Suprapubic skin (tissue), 4 donors: Measurements from ENCODE around the gene ACSL1. TPM values are rescaled to one million over a fixed set of nuclear protein-coding genes. Genes with fewer than 3 reads are reported as not detected.

Experiments
- DNase-seq, 2 donors: peaks; one replicate each; pipeline ENCODE4 v3.0.0-alpha.2; 2019; ENCODE audit warnings: low spot score in 2 of 2
- H3K27ac ChIP-seq: fragments of 200-600 bp; sonication (generic); one replicate; pipeline ENCODE4 v1.5.1; 2019
- H3K27me3 ChIP-seq: fragments of 200-600 bp; sonication (generic); one replicate; pipeline ENCODE4 v1.5.1; 2019
- H3K36me3 ChIP-seq: fragments of 200-600 bp; sonication (generic); one replicate; pipeline ENCODE4 v1.5.1; 2019
- H3K4me1 ChIP-seq: fragments of 200-600 bp; sonication (generic); one replicate; pipeline ENCODE4 v1.5.1; 2019
- H3K4me3 ChIP-seq: fragments of 200-600 bp; sonication (generic); one replicate; pipeline ENCODE4 v1.5.1; 2019; ENCODE audit warnings: mild to moderate bottlenecking
- H3K9me3 ChIP-seq: fragments of 200-600 bp; sonication (generic); one replicate; pipeline ENCODE4 v1.5.1; 2019
- EP300 ChIP-seq: sonication (generic); formaldehyde crosslinking; IDR thresholded peaks from one replicate; pipeline ENCODE4 v1.6.1; 2017; ENCODE audit warnings: antibody characterized with exemption
- POLR2A ChIP-seq, 2 donors: fragments of 450-650 bp; IDR thresholded peaks; one replicate each; pipeline ENCODE4 v1.6.1; 2017; ENCODE audit warnings: antibody characterized with exemption in 2 of 2, mild to moderate bottlenecking in 2 of 2, moderate library complexity in 2 of 2
- POLR2AphosphoS5 ChIP-seq, 3 donors: sonication (generic); formaldehyde crosslinking; IDR thresholded peaks; one replicate each; pipeline ENCODE4 v1.6.1; 2017; ENCODE audit warnings: antibody characterized with exemption in 3 of 3
- WGBS: methylation state at CpG from one replicate; pipeline ENCODE4 v1.1.5; 2018; 5-methylcytosine and 5-hydroxymethylcytosine counted together
- total RNA-seq, 4 donors: library from RNA; depleted of rRNA; stranded (reverse); fragments of >200 nt; gene quantifications; one replicate each; pipeline ENCODE4 v1.1.0, GENCODE V29; 2016
- TF ChIP-seq, protein P1 (sequence below), 2 donors: fragments of 200-600 bp in 1 of 2; fragments of 450-650 bp in 1 of 2; sonication (generic) in 1 of 2; IDR thresholded peaks; one replicate each; pipeline ENCODE4 v1.5.1; 2016 to 2019; ENCODE audit warnings: antibody characterized with exemption in 2 of 2, mild to moderate bottlenecking in 1 of 2, moderate library complexity in 1 of 2

The ACSL1 gene
- total RNA-seq, 4 donors from 2014 or later = 236 to 420 (median 277) TPM

DNA sequence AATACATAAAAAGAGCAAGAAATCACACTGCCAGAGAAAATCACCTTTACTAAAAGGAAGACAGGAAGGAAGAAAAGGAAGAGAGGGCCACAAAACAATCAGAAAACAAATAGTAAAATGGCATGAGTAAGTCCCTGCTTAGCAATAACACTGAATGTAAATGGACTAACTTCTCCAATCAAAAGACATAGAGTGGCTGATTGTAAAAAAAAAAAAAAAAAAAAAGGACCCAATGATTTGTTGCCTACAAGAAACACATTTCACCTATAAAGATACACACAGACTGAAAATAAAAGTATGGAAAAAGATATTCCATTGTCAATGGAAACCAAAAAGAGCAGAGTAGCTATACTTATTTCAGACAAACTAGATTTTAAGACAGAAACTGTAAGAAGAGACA, 104.5 kb downstream of the ACSL1 start:
- Histone ChIP-seq H3K4me3 (no peak overlapping the region), H3K27me3 (no peaks in the 10 kb centered on the region), H3K9me3 (no peaks in the 10 kb centered on the region), H3K27ac (no peak overlapping the region), H3K4me1 (no peaks in the 10 kb centered on the region), H3K36me3 (peaks cover 8% of the 10 kb centered on the region)
- no peak for DNase-seq
- TF ChIP-seq POLR2AphosphoS5 (IDR thresholded peaks at IDR 0.05) = no peak
- TF ChIP-seq EP300 = no peak
- TF ChIP-seq, protein P1, sequence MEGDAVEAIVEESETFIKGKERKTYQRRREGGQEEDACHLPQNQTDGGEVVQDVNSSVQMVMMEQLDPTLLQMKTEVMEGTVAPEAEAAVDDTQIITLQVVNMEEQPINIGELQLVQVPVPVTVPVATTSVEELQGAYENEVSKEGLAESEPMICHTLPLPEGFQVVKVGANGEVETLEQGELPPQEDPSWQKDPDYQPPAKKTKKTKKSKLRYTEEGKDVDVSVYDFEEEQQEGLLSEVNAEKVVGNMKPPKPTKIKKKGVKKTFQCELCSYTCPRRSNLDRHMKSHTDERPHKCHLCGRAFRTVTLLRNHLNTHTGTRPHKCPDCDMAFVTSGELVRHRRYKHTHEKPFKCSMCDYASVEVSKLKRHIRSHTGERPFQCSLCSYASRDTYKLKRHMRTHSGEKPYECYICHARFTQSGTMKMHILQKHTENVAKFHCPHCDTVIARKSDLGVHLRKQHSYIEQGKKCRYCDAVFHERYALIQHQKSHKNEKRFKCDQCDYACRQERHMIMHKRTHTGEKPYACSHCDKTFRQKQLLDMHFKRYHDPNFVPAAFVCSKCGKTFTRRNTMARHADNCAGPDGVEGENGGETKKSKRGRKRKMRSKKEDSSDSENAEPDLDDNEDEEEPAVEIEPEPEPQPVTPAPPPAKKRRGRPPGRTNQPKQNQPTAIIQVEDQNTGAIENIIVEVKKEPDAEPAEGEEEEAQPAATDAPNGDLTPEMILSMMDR (IDR thresholded peaks at IDR 0.05) = no peak
- no peak for TF ChIP-seq POLR2A (IDR thresholded peaks at IDR 0.05)

DNA sequence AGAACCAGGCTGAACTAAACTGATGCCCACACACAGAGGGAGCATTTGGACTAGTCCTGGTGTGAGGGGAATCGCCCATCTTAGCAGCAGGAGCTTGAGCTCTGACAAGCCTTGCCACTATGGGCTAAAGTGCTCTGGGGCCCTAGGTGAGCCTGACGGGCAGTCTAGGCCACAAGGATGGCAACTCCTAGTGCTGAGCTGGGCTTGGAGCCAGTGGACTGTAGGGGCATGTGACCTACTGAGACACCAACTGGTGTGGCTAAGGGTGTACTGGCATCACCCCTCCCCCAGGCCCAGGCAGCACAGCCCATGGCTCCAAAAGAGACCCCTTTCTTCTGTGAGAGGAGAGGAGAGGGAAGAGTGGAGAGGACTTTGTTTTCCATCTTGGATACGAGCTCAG, 106.4 kb downstream of the ACSL1 start:
- TF ChIP-seq EP300 = no peak
- no peak for TF ChIP-seq POLR2A (IDR thresholded peaks at IDR 0.05)
- TF ChIP-seq POLR2AphosphoS5 (IDR thresholded peaks at IDR 0.05) = no peak
- TF ChIP-seq, protein P1 (IDR thresholded peaks at IDR 0.05) = no peak
- H3K4me3 ChIP-seq = no peak overlapping the region
- 93% methylated on average over 3 of the region's 3 CpGs for WGBS
- no peaks in the 10 kb centered on the region for H3K4me1 ChIP-seq
- no peak for DNase-seq
- H3K9me3 ChIP-seq = no peaks in the 10 kb centered on the region
- H3K36me3 ChIP-seq = peaks cover 11% of the 10 kb centered on the region
- H3K27me3 ChIP-seq = no peaks in the 10 kb centered on the region
- no peak overlapping the region for H3K27ac ChIP-seq

DNA sequence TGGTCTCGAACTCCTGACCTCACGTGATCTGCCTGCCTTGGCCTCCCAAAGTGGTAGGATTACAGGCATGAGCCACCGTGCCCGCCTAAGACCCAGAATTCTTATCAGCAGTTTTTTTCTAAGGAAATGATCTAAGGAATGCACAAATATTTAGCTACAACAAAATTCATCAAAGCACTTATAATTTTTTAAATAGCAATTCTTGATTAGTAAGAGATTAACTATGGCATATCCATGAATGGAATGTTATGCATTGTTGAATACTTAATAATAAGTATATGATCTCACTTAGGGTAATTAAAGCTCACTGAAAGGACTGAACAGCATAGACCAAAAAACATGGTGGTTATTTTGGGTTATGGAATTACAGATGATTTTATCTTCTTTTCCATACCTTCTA, 110.2 kb downstream of the ACSL1 start:
- H3K9me3 ChIP-seq = no peaks in the 10 kb centered on the region
- no peaks in the 10 kb centered on the region for H3K27me3 ChIP-seq
- no peaks in the 10 kb centered on the region for H3K4me1 ChIP-seq
- DNase-seq = no peak
- TF ChIP-seq EP300 (no peak), POLR2A (IDR thresholded peaks at IDR 0.05) (no peak), POLR2AphosphoS5 (IDR thresholded peaks at IDR 0.05) (no peak)
- TF ChIP-seq, protein P1 (IDR thresholded peaks at IDR 0.05) = no peak
- no peak overlapping the region for H3K27ac ChIP-seq
- WGBS = 93% methylated on average over 4 of the region's 4 CpGs
- no peak overlapping the region for H3K4me3 ChIP-seq
- peaks cover 10% of the 10 kb centered on the region for H3K36me3 ChIP-seq

DNA sequence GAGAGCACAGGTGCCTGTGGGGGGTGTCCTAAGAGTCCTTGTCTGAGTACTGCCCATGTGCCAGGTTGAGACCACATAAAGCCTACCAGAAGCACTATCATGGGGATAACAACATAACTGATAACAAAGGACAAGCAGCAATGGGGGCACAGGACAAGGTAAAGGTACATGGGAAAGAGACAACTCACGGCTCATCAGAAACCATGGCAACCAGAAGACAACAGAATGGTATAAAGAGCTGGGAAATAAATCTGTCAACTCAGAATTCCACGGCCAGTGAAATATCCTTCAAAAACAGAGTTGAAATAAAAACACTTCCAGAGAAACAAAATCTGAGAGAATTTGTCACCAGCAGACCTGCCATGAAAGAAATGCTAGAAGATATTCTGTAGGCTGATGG, 111.9 kb downstream of the ACSL1 start:
- Histone ChIP-seq H3K27ac (no peak overlapping the region), H3K9me3 (no peaks in the 10 kb centered on the region), H3K4me3 (no peak overlapping the region), H3K4me1 (no peaks in the 10 kb centered on the region), H3K36me3 (peaks cover 10% of the 10 kb centered on the region), H3K27me3 (no peaks in the 10 kb centered on the region)
- DNase-seq = no peak
- no peak for TF ChIP-seq POLR2AphosphoS5 (IDR thresholded peaks at IDR 0.05)
- no peak for TF ChIP-seq EP300
- no peak for TF ChIP-seq POLR2A (IDR thresholded peaks at IDR 0.05)
- TF ChIP-seq, protein P1 (IDR thresholded peaks at IDR 0.05) = no peak
- WGBS = 94% methylated on average over 2 of the region's 2 CpGs

DNA sequence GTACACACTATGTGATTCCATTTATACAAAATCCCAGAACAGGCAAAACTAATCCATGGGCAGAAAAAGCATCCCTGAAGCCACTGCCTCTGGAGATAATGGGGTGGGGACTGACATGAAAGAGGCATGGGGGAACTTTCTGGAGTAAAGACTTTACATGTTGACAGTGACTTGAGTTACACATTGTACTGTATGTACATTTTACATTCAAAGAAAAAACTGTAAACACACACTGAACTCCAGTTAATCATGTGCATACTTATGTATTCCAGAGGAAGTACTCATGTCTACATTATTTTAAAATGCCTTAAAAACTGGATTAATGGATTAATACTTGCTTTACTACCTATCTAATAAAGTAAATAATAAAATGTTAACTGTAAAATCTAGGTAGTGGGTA, 113.4 kb downstream of the ACSL1 start:
- no peaks in the 10 kb centered on the region for H3K4me1 ChIP-seq
- no peak for DNase-seq
- H3K36me3 ChIP-seq = peaks cover 10% of the 10 kb centered on the region
- H3K27ac ChIP-seq = no peak overlapping the region
- H3K27me3 ChIP-seq = no peaks in the 10 kb centered on the region
- H3K4me3 ChIP-seq = no peak overlapping the region
- no peak for TF ChIP-seq POLR2A (IDR thresholded peaks at IDR 0.05)
- no peak for TF ChIP-seq EP300
- TF ChIP-seq, protein P1 (IDR thresholded peaks at IDR 0.05) = no peak
- TF ChIP-seq POLR2AphosphoS5 (IDR thresholded peaks at IDR 0.05) = no peak
- H3K9me3 ChIP-seq = no peaks in the 10 kb centered on the region
